Endothelial cell of umbilical vein (primary cell): ENCODE results near the gene SLC38A6. TPM values are rescaled to one million over a fixed set of nuclear protein-coding genes. Genes with fewer than 3 reads are reported as not detected.

ENCODE experiments used
- BruUV-seq: library from RNA; stranded (reverse); fragments of 400-500 nt; replicated peaks from 2 replicates; lab custom pipeline; 2021; lab: Mats Ljungman, UMichigan
- CTCF ChIA-PET: fragments of 300-600, 350-600 bp; sonication (Branson Sonifier 250); formaldehyde crosslinking; loops from one replicate; lab custom pipeline; 2021; ENCODE audit warnings: antibody characterized with exemption, inconsistent platforms; lab: Charles Lee
- POLR2A ChIA-PET: fragments of 300-600, 350-600 bp; sonication (Branson Sonifier 250); formaldehyde crosslinking; loops from one replicate; lab custom pipeline; 2021; ENCODE audit warnings: antibody characterized with exemption, inconsistent platforms; lab: Charles Lee
- DNase-seq: peaks from one replicate; pipeline ENCODE4 v3.0.0-alpha.2; 2011; ENCODE audit warnings: low read depth, low spot score
- FAIRE-seq: peaks from 2 replicates; lab custom pipeline; 2011; peaks lifted over from hg19 to GRCh38; lab: Jason Lieb, UNC
- H2AFZ ChIP-seq: 2 replicates; pipeline ENCODE4 v1.6.0; 2012; ENCODE audit warnings: low read depth, low read length, control low read depth, inconsistent platforms
- H3K27ac ChIP-seq: 2 replicates; pipeline ENCODE4 v1.5.1; 2011; ENCODE audit warnings: low read depth, mild to moderate bottlenecking, control low read depth, low read length, moderate library complexity; ENCODE audit not compliant: insufficient read depth
- H3K27me3 ChIP-seq, 2 experiments: 2 replicates each; pipeline versions ENCODE4 v1.6.0 to v1.6.1; 2011; ENCODE audit warnings: low read length in 2 of 2, mixed read lengths in 1 of 2; ENCODE audit not compliant: control insufficient read depth in 2 of 2, insufficient read depth in 2 of 2
- H3K36me3 ChIP-seq, 2 experiments: 2 replicates in 1 of 2; 3 replicates in 1 of 2; pipeline ENCODE4 v1.5.1; 2011; ENCODE audit warnings: low read length in 2 of 2, mild to moderate bottlenecking in 1 of 2, moderate library complexity in 1 of 2; ENCODE audit not compliant: control insufficient read depth in 2 of 2, insufficient read depth in 2 of 2; ENCODE audit errors: extremely low read depth in 1 of 2
- H3K4me1 ChIP-seq: 3 replicates; pipeline ENCODE4 v1.5.1; 2011; ENCODE audit warnings: mild to moderate bottlenecking, low read length; ENCODE audit not compliant: control insufficient read depth, insufficient read depth; ENCODE audit errors: extremely low read depth
- H3K4me2 ChIP-seq: 2 replicates; pipeline ENCODE4 v1.6.1; 2011; ENCODE audit warnings: low read length, control low read depth, mixed read lengths; ENCODE audit not compliant: insufficient read depth
- H3K4me3 ChIP-seq, 3 experiments: fragments of 200-600 bp in 1 of 3; sonication (generic), shearing (Covaris generic) in 1 of 3; replicated peaks in 1 of 3; 2 replicates each; pipeline ENCODE4 v1.5.1; 2011 to 2016; ENCODE audit warnings: control low read depth in 3 of 3, low read length in 3 of 3, mild to moderate bottlenecking in 2 of 3, inconsistent platforms in 1 of 3, low read depth in 1 of 3, moderate library complexity in 1 of 3; ENCODE audit not compliant: insufficient read depth in 1 of 3
- H3K79me2 ChIP-seq: 2 replicates; pipeline ENCODE4 v1.6.0; 2012; ENCODE audit warnings: low read length, inconsistent platforms; ENCODE audit not compliant: control insufficient read depth, insufficient read depth
- H3K9ac ChIP-seq: replicated peaks from 2 replicates; pipeline ENCODE3; 2011; ENCODE audit warnings: low read length, control low read depth; ENCODE audit not compliant: insufficient read depth; ENCODE audit errors: extremely low read depth
- H3K9me1 ChIP-seq: replicated peaks from 3 replicates; pipeline ENCODE4 v1.6.0; 2011; ENCODE audit warnings: mild to moderate bottlenecking, low read length; ENCODE audit not compliant: control insufficient read depth, insufficient read depth; ENCODE audit errors: extremely low read depth
- H3K9me3 ChIP-seq: replicated peaks from 2 replicates; pipeline ENCODE4 v1.5.1; 2012; ENCODE audit warnings: low read length, inconsistent platforms; ENCODE audit not compliant: control insufficient read depth, insufficient read depth
- H4K20me1 ChIP-seq: replicated peaks from 2 replicates; pipeline ENCODE3; 2011; ENCODE audit warnings: mild to moderate bottlenecking, low read length; ENCODE audit not compliant: control insufficient read depth, insufficient read depth; ENCODE audit errors: extremely low read depth
- CTCF ChIP-seq, 2 donors: IDR thresholded peaks; 1 replicate in 1 of 2; 2 replicates in 1 of 2; pipeline ENCODE4 v1.5.1; 2011; ENCODE audit warnings: low read length in 2 of 2, mild to moderate bottlenecking in 2 of 2, moderate library complexity in 2 of 2, control low read depth in 1 of 2, inconsistent platforms in 1 of 2, low read depth in 1 of 2; ENCODE audit not compliant: insufficient read depth in 1 of 2; ENCODE audit errors: extremely low read depth in 1 of 2
- EZH2 ChIP-seq: IDR thresholded peaks from 2 replicates; pipeline ENCODE4 v1.6.1; 2012; ENCODE audit warnings: borderline replicate concordance, low read depth, mild to moderate bottlenecking, moderate library complexity, low read length, inconsistent platforms; ENCODE audit not compliant: severe bottlenecking
- FOS ChIP-seq: IDR thresholded peaks from 2 replicates; pipeline ENCODE4 v1.6.1; 2011; ENCODE audit warnings: mild to moderate bottlenecking, low read length, moderate library complexity, borderline replicate concordance; ENCODE audit not compliant: insufficient read depth
- GATA2 ChIP-seq: IDR thresholded peaks from 2 replicates; pipeline ENCODE4 v1.7.0; 2011; ENCODE audit warnings: low read depth, mild to moderate bottlenecking, moderate library complexity, mixed read lengths, low read length; ENCODE audit not compliant: insufficient read length, insufficient read depth
- JUN ChIP-seq: IDR thresholded peaks from 2 replicates; pipeline ENCODE4 v1.6.1; 2011; ENCODE audit warnings: borderline replicate concordance, low read depth; ENCODE audit not compliant: insufficient read length, insufficient read depth
- MAX ChIP-seq: IDR thresholded peaks from 2 replicates; pipeline ENCODE4 v1.6.1; 2011; ENCODE audit not compliant: insufficient read depth, insufficient read length
- MYC ChIP-seq: IDR thresholded peaks from one replicate; pipeline ENCODE4 v1.6.1; 2011; ENCODE audit warnings: mild to moderate bottlenecking, low read depth, low read length
- POLR2A ChIP-seq: IDR thresholded peaks from 2 replicates; pipeline ENCODE4 v1.6.1; 2012; ENCODE audit warnings: low read depth, mild to moderate bottlenecking, control low read depth, low read length
- POLR2AphosphoS5 ChIP-seq: IDR thresholded peaks from 2 replicates; pipeline ENCODE4 v1.6.1; 2012; ENCODE audit warnings: low read depth, mild to moderate bottlenecking, control low read depth, low read length, moderate library complexity; ENCODE audit not compliant: insufficient read depth
- dilution Hi-C: fragments of 300-500 bp; cut with MboI; formaldehyde crosslinking; loops from one replicate; pipeline ENCODE4 v1.15.0; 2019; ENCODE audit warnings: low sequenced_read_pairs; ENCODE audit not compliant: extremely low pct_ligation_motif_present
- intact Hi-C: fragments of 100-400 bp; cut with micrococcal nuclease; formaldehyde crosslinking; loops from one replicate; pipeline ENCODE4 v1.10.0; 2022
- polyA plus RNA-seq, 4 experiments: library from polyadenylated mRNA; depleted of rRNA in 3 of 4; stranded (reverse) in 3 of 4; unstranded in 1 of 4; fragments of >200 nt; gene quantifications; 2 replicates each; pipeline versions ENCODE4 v1.2.1 to v1.2.3, GENCODE V29; 2011 to 2012; ENCODE audit warnings: missing spikeins in 1 of 4
- total RNA-seq: library from RNA; stranded (reverse); gene quantifications from 2 replicates; pipeline ENCODE4 v1.2.3, GENCODE V29; 2021

Gene SLC38A6
- total and polyA plus RNA-seq, 2 donors (not counting 3 experiments of a cell fraction or from before 2014, with no cell fraction given): 17.3 to 24.6 TPM

- H3K79me2 ChIP-seq: no peaks in the 10 kb centered on the region
- peaks cover 54% of the 10 kb centered on the region for H3K4me1 ChIP-seq
- no peaks in the 10 kb centered on the region for H4K20me1 ChIP-seq
- no peaks in the 10 kb centered on the region for H3K36me3 ChIP-seq
- intact Hi-C loops: no loop called here
- H3K4me3 ChIP-seq: no peak overlapping the region
- TF ChIP-seq FOS (no peak), GATA2 (no peak), MYC (no peak), EZH2 (no peak), JUN (no peak), MAX (no peak), POLR2AphosphoS5 (no peak), POLR2A (no peak), CTCF (IDR thresholded peaks at IDR 0.05; ENCODE audit: extremely low read depth in 1 of 2, insufficient read depth in 1 of 2, low read depth in 1 of 2, low read length in 2 of 2) (no peak)
- POLR2A ChIA-PET: no interaction called here
- H3K27ac ChIP-seq: peak overlapping the region; percentile 62
- no peak overlapping the region for H3K9ac ChIP-seq
- H2AFZ ChIP-seq: no peak overlapping the region
- peak overlapping the region; percentile 35 for H3K4me2 ChIP-seq
- no peaks in the 10 kb centered on the region for H3K27me3 ChIP-seq
- H3K9me1 ChIP-seq: no peaks in the 10 kb centered on the region
- H3K9me3 ChIP-seq: no peaks in the 10 kb centered on the region
- FAIRE-seq (no peak), DNase-seq (no peak)
- CTCF ChIA-PET: interaction anchor here (1.2 to 1.3 kb wide), 2 partner anchors 11 to 49 kb away, joined by 3 read pairs; no protein-coding TSS in a partner anchor
- no TSS peak for BruUV-seq
- dilution Hi-C loops: no loop called here
Measured at GRCh38 chr14:61099216-61099835, 118.3 kb downstream of the SLC38A6 start.
